ENCODE data around the gene RNF212B.

- no peak for TF ChIP-seq CTCF (IDR thresholded peaks at IDR 0.05)
- no peak for TF ChIP-seq POLR2A (IDR thresholded peaks at IDR 0.05; ENCODE audit: low read depth)
Measured at GRCh38 chr14:23307687-23308644, 70.2 kb downstream of the RNF212B start.

All from esophagus muscularis mucosa (tissue), 3 donors.